Activated CD4-positive, alpha-beta T cell treated with anti-CD3 and anti-CD28 coated beads for 1 hour (primary cell): ENCODE measurements around the gene ANTKMT.

Experiments
- DNase-seq: peaks from one replicate; pipeline ENCODE4 v3.0.0-alpha.2; 2020

The ANTKMT gene

DNA sequence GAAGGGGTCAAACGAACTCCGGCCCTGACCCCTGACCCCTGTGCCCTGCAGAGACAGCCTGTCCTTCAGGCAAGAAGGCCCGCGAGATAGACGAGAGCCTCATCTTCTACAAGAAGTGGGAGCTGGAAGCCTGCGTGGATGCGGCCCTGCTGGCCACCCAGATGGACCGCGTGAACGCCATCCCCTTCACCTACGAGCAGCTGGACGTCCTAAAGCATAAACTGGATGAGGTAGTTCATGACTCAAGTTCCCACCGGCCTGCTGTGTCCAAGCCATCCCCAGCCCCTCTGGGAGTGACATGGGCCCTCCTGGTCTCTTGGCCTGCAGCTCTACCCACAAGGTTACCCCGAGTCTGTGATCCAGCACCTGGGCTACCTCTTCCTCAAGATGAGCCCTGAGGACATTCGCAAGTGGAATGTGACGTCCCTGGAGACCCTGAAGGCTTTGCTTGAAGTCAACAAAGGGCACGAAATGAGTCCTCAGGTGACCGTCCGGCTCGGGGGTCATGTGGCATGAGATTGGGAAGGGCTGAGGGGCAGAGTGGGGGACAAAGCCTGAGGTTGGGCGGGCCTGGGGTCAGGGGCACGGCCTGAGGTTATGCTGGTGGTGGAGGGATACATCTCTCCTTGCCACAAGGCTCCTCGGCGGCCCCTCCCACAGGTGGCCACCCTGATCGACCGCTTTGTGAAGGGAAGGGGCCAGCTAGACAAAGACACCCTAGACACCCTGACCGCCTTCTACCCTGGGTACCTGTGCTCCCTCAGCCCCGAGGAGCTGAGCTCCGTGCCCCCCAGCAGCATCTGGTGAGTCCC is 45.3 kb downstream of the ANTKMT start:
- DNase-seq: no peak

- DNase-seq: no peak
Observed at GRCh38 chr16:766820-767640, 46.1 kb downstream of the ANTKMT start.

GRCh38 chr16:767743-768235 is 46.8 kb downstream of the ANTKMT start:
- no peak for DNase-seq

DNA sequence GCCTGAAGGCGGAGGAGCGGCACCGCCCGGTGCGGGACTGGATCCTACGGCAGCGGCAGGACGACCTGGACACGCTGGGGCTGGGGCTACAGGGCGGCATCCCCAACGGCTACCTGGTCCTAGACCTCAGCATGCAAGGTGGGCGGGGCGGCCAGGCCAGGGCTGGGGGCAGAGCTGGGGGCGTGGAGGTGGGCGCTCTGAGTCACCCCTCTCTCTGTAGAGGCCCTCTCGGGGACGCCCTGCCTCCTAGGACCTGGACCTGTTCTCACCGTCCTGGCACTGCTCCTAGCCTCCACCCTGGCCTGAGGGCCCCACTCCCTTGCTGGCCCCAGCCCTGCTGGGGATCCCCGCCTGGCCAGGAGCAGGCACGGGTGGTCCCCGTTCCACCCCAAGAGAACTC is 47.5 kb downstream of the ANTKMT start:
- no peak for DNase-seq

- DNase-seq: no peak
Observed at GRCh38 chr16:769184-769784, 48.3 kb downstream of the ANTKMT start.

DNA sequence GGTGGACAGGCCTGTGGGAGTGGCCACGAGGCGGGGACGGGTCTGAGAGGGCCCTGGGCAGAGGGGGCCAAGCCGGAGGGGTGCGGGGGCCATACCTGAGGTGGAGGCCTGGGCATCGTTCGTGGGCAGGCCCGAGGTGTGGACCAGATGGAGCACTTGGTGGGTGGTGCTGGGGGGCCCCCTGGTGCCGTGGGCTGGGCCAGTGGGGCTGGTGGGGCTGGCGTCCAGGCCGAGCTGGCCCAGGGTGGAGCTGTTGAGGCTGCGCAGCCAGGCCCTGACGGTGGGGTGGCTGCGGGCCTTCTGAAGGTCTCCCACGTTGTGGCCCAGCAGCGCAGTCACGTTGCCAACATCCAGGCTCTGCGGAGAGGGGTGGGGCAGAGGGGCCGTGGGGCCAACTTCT is 49.0 kb downstream of the ANTKMT start:
- no peak for DNase-seq

GRCh38 chr16:770411-770810 is 49.5 kb downstream of the ANTKMT start:
- no peak for DNase-seq
